SKM-1 (cell line): Measurements from ENCODE around the gene S100A6.
A peak's percentile ranks its signal among the peaks of the same experiment; 100 is the strongest.
"Not testable (repeated sequence)": the region's sequence is repeated elsewhere in the genome, so short reads cannot be mapped to it uniquely, and the experiment has no call there.

Source experiments
- DNase-seq: peaks from one replicate; lab custom pipeline; 2025; ENCODE audit not compliant: unreplicated experiment; lab: John Stamatoyannopoulos, UW

The S100A6 gene

DNA sequence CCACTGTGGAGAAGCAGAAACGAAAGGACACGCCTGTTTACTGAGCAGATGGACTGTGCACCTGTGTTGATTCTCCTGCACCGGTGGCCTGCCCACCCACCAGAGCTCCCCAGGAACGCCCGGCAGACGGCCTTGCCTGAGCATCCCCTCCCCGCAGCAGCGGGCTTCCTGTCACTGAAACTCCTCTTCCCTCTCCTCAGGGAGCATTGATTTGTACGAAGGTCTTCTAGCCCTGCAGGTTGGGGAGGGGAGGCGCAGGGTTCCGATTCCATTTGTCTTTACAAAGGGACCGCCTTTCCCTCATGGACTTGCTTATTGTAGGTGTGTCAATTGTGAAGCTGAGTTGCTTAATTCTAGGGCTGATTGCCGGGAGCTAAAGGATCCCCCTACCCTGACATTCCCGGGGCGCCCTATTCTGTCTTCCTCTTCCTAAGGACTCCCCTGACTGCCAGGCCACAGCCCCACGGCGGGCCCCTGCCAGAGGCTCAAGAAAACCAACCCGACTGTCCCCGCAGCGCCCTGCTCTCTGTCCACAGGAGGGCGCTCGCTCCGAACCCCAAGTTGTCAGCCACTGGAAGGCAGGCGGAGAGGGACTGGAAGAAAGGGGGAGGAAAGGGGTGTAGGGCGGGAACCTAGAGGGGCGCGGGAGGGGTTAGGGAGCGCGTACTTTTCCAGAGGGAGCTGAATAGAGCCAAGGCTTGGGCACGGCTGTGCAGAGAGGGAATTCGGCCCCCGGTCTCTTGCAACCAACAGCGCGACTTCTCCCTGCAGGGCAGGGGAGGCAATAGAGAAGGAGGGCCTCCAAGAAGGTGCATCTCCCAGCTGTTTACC lies 2.8 kb downstream of the S100A6 start:
- DNase-seq: peak; percentile 89

DNA sequence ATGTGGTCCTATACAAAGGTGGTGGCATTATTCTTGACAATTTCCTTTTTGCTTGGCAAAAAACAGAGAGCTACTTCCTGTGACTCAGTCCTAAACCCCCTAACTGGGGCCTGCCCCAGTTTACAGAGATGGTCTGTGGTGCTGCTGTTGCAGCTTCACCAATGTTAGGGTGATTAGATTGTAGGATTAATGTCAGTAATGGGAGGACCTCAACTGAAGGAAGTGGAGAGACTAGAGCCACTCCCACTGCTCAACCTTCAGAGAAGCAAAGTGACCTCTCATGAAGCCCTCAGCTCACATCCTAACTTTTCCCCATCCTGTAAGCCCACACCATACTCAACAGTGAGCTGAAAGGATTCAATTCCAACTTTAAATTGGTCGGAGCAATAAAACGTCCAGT lies 3.6 kb downstream of the S100A6 start:
- no peak for DNase-seq

DNA sequence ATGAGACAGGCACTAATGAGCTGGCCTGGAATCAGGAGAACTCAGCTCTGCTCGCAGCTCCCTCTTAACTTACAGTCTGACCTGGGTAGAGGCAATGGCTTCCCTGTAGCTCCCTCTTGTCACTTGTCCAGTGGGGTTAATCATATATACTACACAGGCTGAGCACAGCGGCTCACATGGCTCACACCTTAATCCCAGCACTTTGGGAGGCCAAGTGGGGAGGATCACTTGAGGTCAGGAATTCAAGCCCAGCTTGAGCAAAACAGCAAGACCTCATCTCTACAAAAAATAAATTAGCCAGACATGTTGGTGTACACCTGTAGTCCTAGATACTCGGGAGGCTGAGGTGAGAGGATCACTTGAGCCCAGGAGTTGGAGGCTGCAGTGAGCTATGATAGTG lies 4.2 kb downstream of the S100A6 start:
- DNase-seq: no peak

DNA sequence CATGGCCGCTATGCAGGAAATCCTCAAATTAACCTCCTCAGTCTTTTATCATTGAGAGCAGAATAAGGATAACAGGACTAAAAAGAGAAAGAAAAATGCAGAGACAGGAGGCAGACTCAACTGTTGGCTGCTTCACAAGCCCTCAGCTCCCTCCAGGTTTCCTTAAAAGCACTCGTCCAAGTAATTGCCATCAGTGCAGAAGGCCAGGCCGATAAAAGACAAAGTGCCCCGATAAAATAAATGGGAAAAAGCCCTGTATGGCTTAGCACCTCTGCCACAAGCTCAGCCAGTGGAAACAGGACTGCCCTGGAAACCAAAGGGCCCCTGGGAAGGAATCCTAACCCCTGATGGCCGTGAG lies 8.1 kb downstream of the S100A6 start:
- DNase-seq: no peak

DNA sequence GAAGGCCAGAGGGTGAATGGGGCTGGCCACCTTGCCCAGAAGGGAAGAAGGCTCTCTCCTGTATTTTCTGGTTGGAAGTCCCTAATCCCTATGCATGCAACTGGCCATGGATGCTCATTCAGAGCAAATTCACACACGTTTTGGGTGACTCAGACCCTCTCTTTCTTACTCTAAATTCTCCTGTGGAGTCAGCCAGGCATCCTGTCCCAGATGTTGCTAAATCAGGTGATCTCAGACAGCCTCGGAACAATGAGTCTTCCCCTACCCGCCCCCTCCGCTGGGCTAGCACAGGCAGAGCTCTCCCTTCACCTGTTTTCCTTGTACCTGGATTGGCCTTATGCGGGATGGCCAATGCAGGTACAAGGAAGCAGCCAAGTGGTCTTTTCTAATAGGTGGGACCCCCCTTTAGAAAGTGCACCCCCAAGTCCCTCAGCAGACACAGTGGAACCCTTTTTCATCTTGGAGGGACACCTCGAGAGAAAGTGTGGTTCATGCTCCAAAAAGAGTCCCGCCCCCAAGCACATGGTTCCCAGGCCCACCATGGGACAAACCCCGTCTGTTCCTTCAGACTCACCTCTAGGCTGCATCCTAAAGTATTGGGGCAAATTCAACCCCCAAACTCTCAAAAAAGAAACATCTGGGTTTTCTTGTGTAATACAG lies 8.6 kb downstream of the S100A6 start:
- no peak for DNase-seq

DNA sequence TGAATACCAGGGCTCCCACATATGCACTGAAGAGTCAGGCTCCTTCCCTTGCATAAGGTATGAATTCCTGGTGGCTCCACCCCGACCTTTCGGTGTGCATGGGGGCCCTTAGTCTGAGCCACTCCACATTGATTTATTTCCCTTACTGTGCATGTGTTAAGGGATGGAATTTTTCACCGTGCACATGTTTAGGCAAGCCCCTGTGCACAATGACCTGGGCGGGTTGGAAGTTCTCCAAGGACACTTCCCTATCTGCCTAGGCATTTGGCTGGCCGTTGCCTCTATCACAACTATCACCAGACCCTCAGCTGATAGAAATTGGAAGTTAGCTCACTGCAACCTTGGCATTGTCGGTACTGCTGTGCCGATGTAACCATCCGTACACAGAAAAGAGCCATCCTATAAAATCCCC lies 9.7 kb downstream of the S100A6 start:
- DNase-seq: no peak

DNA sequence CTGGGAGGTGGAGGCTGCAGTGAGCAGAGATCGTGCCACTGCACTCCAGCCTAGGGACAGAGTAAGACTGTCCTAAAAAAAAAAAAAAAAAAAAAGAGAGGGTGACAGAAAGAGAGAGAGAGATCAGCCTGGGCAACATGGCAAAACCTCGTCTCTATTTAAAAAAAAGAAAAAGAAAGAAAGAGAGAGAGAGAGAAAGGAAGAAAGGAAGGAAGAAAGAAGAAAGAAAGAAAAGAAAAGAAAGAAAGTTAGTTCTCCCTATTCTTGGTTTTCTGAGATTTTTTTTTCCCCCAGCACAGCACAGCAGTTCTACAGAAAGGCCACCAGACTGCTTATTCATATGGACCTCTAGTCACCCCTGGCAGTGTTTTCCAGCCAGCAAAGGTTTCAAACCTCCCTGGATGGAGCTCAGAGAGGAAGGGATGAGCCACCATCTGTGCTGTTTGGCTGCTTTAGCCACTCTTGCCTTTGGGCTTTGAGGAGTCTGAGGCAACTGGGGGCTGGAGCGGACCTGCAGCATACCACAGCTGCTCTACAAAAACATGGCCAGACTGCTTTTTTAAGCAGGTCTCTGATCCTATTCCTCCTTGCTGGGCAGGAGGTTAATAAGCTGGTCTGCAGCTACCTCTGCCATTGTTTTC lies 10.6 kb downstream of the S100A6 start:
- no peak for DNase-seq

DNA sequence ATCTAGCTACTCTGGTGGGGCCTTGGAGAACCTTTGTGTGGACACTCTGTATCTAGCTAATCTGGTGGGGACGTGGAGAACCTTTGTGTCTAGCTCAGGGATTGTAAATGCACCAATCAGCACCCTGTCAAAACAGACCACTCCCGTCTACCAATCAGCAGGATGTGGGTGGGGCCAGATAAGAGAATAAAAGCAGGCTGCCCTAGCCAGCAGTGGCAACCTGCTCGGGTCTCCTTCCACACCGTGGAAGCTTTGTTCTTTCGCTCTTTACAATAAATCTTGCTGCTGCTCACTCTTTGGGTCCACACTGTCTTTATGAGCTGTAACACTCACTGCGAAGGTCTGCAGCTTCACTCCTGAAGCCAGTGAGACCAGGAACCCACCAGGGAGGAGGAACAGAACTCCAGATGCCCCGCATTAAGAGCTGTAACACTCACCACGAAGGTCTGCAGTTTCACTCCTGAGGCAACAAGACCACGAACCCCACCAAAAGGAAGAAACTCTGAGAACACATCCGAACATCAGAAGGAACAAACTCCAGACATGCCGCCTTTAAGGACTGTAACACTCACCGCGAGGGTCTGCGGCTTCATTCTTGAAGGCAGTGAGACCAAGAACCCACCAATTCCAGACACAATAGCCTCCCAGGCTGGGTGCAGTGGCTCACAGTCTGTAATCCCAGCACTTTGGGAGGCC lies 13.3 kb downstream of the S100A6 start:
- DNase-seq: not testable (repeated sequence)

DNA sequence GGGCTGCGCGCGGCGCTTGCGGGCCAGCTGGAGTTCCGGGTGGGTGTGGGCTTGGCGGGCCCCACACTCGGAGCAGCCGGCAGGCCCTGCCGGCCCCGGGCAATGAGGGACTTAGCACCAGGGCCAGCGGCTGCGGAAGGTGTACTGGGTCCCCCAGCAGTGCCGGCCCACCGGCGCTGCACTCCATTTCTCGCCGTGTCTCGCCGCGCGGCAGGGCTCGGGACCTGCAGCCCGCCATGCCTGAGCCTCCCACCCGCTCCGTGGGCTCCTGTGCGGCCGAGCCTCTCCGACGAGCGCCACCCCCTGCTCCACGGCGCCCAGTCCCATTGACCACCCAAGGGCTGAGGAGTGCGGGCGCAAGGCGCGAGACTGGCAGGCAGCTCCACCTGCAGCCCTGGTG lies 14.0 kb downstream of the S100A6 start:
- not testable (repeated sequence) for DNase-seq

DNA sequence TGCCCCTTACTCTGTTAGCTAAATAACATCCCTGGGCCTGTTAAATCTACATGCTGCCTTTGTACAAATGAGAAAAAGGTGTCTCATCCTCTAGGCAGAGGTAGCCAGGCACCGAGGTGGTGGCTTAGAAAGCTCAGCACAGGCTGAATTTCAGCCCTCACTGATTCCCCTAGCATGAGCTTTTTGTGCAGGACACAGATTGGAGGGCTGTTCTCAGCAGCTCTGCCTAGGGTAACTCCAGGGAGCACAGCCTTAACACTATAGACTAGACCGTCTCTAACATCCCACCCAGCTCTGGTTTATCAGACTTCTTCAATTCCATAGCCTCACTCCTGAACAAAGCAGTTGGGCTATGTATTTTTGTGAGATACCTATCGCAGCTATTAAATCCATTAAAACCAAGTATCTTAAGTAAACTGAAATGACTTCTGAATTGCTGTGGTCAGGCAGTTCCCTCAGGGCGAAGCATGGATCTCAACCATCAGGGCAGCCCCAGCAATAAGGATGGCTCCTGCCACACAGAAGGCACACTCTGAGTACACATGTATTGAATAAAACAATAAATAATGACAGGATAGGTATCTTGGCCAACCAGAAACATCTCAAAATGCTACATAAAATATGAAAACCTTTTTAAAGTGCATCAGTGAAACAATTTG lies 14.8 kb downstream of the S100A6 start:
- DNase-seq: no peak

DNA sequence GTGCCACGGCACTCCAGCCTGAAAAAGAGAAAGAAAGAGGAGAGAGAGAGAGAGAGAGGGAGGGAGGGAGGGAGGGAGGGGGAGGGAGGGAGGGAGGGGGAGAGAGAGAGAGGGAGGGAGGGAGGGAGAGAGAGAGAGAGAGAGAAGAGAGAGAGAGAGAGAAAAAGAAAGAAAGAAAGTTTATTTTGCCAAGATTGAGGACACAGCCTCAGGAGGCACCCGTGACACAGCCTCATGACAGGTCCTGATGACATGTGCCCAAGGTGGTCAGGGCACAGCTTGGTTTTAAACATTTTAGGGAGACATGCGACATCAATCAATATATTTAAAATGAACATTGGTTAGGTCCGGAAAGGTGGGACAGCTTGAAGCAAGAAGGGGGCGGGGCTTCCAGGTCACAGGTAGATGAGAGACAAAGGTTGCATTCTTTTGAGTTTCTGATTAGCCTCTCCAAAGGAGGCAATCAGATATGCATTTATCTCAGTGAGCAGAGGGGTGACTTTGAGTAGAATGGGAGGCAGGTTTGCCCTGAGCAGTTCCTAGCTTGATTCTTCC lies 15.6 kb downstream of the S100A6 start:
- not testable (repeated sequence) for DNase-seq

DNA sequence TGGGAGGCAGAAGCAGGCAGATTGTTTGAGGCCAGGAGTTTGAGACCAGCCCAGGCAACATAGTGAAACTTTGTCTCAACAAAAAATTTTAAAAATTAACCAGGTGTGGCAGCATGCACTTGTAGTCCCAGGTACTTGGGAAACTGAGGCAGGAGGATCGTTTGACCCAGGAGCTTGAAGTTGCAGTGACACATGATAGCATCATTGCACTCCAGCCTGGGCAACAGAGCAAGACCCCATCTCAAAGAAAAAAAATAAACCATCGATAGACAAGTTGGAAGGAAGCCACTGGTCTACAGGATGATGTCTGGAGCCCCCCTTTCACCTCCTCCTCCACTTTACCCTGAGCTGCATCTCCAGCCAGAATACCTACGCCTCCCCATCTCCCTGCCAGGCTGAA lies 16.5 kb downstream of the S100A6 start:
- DNase-seq: no peak

DNA sequence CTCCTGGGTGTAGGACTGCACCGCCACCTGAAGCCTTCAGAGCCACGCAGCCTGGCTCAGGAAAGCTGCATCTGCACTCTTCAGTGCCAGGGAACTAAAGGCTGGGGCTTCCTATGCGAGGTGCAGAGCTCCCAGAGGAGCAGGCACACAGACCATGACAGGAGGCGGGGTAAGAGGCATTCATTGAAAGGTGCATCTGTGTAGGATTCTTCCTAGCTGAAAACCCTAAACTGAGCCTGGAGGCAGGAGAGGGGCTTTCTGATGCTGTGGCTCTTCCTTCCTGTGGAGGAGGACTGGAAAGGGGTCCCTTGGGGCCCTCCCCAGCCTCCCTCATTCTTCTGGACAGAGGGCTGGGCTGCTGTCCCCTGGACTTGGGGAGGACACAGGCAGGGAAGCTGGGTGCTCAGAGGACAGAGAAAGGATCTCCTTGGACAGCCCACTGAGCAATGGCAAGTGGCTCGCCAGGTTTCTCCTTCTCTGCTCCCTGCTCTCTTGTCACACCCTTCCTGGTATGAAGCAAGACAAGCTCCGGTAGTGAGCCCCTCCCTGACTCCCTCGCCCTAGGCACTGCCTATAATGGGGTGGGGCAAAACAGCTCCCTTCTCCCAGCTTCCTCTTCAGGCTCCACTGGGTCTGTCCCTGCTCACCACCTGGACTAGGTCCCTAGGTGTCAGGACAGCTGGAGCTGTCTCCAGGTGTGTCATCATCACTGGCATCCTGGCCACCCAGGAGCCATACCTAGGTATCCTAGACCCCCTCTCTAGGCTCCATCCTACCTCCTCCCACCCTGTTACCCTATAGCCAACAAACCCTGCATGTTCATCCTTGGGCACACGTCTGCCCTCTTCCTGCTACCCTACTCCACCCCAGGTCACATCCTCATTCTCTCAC lies 20.0 kb downstream of the S100A6 start:
- peak; percentile 93 for DNase-seq

DNA sequence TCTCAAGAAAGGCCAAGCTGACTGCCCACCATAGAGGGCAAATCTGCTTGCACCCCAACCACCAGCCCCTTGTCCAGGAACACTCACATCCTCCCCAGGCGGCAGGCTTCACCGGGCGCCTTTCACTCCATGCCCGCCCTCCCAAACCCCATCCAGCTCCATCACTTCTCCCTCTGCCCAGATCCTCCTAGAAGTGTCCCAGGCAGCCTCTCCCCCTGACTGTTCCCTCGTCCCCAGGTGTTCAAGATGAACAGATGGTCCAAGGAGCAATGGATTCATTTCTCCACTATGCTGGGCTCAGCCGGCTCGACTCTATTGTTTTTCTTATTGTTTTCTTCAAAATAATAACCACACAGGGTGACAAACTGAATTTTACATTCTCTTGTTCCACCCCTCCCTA lies 22.1 kb downstream of the S100A6 start:
- DNase-seq: no peak

DNA sequence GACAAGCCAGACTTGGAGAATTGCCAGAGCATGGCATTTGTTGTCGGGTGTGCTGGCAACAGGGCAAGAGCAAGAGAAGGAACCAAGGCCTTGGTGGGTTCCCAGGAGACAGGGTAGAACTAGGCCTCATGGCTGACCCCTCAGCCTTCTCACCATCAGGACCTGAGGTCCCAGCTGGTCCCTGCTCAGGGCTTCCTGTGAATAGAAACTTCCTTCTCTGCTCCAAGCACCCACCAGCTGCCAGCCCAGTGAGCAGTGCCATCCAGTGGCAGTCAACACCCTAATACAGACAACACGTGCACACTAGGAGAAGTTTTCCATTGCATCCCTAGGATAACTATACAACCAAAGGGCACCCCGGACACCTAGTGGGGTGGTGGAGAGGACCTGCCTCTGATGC lies 22.8 kb downstream of the S100A6 start:
- no peak for DNase-seq

DNA sequence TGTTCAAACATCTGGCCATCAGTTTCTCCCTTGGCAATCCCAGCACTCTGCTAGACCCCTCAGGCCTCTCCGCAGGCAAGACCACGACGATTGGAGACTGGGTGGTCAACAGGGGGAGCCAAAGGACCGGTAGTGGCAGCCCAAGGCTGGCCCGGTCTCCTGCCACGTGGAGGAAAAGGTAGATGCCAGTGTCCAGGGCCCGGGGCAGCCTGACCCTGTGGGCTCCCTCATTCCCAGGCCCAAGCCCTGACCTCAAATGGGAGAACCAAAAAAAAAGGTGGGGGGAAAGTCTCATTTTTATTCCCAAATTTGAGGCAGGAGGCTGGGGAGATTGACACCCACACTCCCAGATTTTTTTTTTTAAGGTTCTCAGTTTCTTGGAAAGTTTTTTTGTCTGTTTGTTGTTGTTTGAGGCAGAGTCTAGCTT lies 24.8 kb downstream of the S100A6 start:
- DNase-seq: peak; percentile 63

DNA sequence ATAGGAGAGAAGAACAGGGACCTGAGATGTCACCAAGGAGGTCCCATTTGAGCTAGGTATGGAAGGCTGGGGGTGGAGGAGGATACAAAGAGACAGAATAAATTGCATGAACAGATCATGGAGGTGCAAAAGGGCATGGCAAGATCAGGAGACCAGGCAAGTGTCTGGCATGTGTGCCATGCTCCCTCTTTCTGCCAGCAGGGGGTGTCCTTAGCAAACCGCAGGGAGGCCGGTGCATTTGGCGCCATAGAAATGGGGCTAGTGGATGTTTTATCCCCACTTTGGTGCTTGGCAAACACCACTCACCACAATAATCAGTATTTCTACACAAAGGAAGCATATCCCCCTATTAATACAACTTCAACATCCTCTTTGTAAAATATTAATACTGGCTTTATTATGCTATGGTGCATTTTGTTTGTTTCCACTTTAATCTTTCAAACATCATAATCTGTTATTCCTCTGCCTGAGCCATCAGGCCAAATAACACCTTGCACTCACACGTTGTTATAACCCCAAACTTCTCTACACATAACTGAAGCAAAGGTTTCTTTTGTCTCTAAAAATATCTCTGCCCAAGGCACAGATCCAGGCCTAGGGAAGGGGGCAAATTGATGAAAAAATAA lies 25.9 kb downstream of the S100A6 start:
- peak; percentile 82 for DNase-seq

DNA sequence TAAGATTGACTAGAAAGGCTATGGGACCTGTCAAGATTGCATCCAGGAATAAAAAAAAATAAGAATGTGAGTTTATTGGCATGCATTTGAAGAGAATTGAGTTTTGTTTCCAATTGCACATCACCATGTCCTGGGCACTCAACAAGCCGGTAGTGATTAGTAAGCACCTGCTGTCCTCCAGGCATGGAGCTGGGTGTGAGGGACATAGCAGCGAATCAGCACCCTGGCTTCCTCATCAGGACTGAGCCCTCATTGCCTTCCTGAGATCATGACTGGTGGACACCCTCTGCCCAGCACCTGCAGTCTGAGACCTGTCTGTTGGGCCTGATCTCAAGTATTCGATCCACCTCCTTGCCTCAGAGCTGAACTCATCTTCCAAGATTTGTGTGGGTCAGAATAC lies 26.8 kb downstream of the S100A6 start:
- no peak for DNase-seq

DNA sequence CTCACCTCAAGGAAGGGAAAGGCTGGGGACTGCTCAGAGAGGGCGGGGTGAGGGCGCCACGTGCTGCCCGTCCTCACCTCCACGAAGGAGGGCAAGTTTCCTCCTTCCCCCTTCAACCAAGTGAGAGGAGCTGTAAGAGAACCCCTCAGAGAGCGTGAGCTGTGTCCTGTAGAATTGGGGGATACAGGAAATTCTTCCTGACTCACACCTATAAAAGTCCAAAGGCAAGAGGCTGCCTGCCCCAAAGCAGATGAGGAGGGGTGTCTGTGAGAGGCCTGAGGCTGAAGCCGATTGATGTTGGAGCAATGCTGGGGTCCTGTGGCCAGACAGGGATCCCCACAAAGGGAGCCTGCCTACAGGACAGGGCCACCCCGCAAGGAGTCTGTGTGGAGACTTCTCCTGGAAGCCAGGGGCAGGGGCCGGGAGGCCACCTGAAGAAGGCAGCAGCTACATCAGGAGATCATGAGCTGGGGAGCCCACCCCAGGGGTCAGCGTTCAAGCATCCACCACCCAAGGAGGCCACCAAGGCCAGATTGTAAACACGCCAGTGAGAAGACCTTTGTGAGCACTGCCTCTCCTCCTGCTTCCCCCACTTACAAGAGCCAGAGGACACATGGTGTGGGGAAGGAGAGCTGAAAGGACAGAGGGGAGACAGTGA lies 27.7 kb downstream of the S100A6 start:
- no peak for DNase-seq
